ENCODE results near the gene ADRA2B.

GRCh38 chr2:96152304-96153161 lies 36.2 kb upstream of the ADRA2B start:
- TF ChIP-seq POLR2A (IDR thresholded peaks at IDR 0.05), result no peak
- TF ChIP-seq, protein P1, sequence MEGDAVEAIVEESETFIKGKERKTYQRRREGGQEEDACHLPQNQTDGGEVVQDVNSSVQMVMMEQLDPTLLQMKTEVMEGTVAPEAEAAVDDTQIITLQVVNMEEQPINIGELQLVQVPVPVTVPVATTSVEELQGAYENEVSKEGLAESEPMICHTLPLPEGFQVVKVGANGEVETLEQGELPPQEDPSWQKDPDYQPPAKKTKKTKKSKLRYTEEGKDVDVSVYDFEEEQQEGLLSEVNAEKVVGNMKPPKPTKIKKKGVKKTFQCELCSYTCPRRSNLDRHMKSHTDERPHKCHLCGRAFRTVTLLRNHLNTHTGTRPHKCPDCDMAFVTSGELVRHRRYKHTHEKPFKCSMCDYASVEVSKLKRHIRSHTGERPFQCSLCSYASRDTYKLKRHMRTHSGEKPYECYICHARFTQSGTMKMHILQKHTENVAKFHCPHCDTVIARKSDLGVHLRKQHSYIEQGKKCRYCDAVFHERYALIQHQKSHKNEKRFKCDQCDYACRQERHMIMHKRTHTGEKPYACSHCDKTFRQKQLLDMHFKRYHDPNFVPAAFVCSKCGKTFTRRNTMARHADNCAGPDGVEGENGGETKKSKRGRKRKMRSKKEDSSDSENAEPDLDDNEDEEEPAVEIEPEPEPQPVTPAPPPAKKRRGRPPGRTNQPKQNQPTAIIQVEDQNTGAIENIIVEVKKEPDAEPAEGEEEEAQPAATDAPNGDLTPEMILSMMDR (IDR thresholded peaks at IDR 0.05), result no peak
- TF ChIP-seq POLR2AphosphoS5 (IDR thresholded peaks at IDR 0.05), result no peak

Data from stomach (tissue), 4 donors.